GM21367 (cell line): ENCODE measurements around the gene SORBS1.
A peak's percentile ranks its signal among the peaks of the same experiment; 100 is the strongest.

ENCODE experiments used
- ATAC-seq: cut with Tn5 transposase; IDR thresholded peaks from one replicate; pipeline ENCODE4 v1.9.1; 2021; ENCODE audit not compliant: unreplicated experiment

SORBS1 gene

GRCh38 chr10:95303950-95304349 is 257.2 kb downstream of the SORBS1 start:
- ATAC-seq, result no peak

- ATAC-seq, result no peak
Measured at GRCh38 chr10:95303535-95303934, 257.6 kb downstream of the SORBS1 start.

GRCh38 chr10:95300022-95300539 is 261.1 kb downstream of the SORBS1 start:
- no peak for ATAC-seq

GRCh38 chr10:95297402-95297801 is 263.8 kb downstream of the SORBS1 start:
- ATAC-seq, result peak; percentile 47

- no peak for ATAC-seq
Measured at GRCh38 chr10:95296764-95297163, 264.4 kb downstream of the SORBS1 start.

- ATAC-seq, result peak; percentile 78
Measured at GRCh38 chr10:95295031-95295755, 266.0 kb downstream of the SORBS1 start.

- ATAC-seq, result no peak
Measured at GRCh38 chr10:95293631-95294030, 267.5 kb downstream of the SORBS1 start.

- ATAC-seq, result no peak
Measured at GRCh38 chr10:95291365-95292039, 269.7 kb downstream of the SORBS1 start.

GRCh38 chr10:95290461-95291364 is 270.5 kb downstream of the SORBS1 start, which contains the start of gene PDLIM1:
Gene PDLIM1, minus strand, starts transcription at chr10:95291003. Its CDS starts 88 bp downstream, at chr10:95290915.
- ATAC-seq, result peak; percentile 28

- ATAC-seq, result no peak
Measured at GRCh38 chr10:95289921-95290421, 271.2 kb downstream of the SORBS1 start.

- ATAC-seq, result no peak
Measured at GRCh38 chr10:95289003-95289920, 271.9 kb downstream of the SORBS1 start.

GRCh38 chr10:95288303-95288702 is 272.9 kb downstream of the SORBS1 start:
- ATAC-seq, result no peak

- ATAC-seq, result no peak
Measured at GRCh38 chr10:95287281-95287680, 273.9 kb downstream of the SORBS1 start.

GRCh38 chr10:95286707-95287106 is 274.5 kb downstream of the SORBS1 start:
- no peak for ATAC-seq

- no peak for ATAC-seq
Measured at GRCh38 chr10:95285556-95285955, 275.6 kb downstream of the SORBS1 start.

- no peak for ATAC-seq
Measured at GRCh38 chr10:95284807-95285206, 276.4 kb downstream of the SORBS1 start.

- no peak for ATAC-seq
Measured at GRCh38 chr10:95282107-95282506, 279.1 kb downstream of the SORBS1 start.

GRCh38 chr10:95281206-95281605 is 280.0 kb downstream of the SORBS1 start:
- ATAC-seq, result no peak

GRCh38 chr10:95280637-95281036 is 280.5 kb downstream of the SORBS1 start:
- ATAC-seq, result no peak
